Testis (tissue), 3 donors: ENCODE data around the gene LPP. TPM values are rescaled to one million over a fixed set of nuclear protein-coding genes. Genes with fewer than 3 reads are reported as not detected.

Experiments used
- DNase-seq: peaks from one replicate; pipeline ENCODE4 v3.0.0-alpha.2; 2019
- H3K27ac ChIP-seq, 2 donors: fragments of 200-600 bp; sonication (generic); one replicate each; pipeline ENCODE4 v1.5.1; 2019
- H3K27me3 ChIP-seq: fragments of 200-600 bp; sonication (generic); one replicate; pipeline ENCODE4 v1.5.1; 2019
- H3K36me3 ChIP-seq: fragments of 200-600 bp; sonication (generic); one replicate; pipeline ENCODE4 v1.5.1; 2017; ENCODE audit warnings: low read depth; ENCODE audit errors: missing control alignments
- H3K4me1 ChIP-seq: fragments of 200-600 bp; sonication (generic); one replicate; pipeline ENCODE4 v1.5.1; 2019
- H3K4me3 ChIP-seq, 2 donors: fragments of 200-600 bp; sonication (generic); one replicate each; pipeline ENCODE4 v1.5.1; 2017 to 2019
- H3K9me3 ChIP-seq: fragments of 200-600 bp; sonication (generic); one replicate; pipeline ENCODE4 v1.5.1; 2017
- POLR2A ChIP-seq: fragments of 450-650 bp; IDR thresholded peaks from one replicate; pipeline ENCODE4 v1.6.1; 2017; ENCODE audit warnings: antibody characterized with exemption, mild to moderate bottlenecking, moderate library complexity
- WGBS, 2 donors: methylation state at CpG; one replicate each; pipeline ENCODE4 v1.1.5; 2018; 5-methylcytosine and 5-hydroxymethylcytosine counted together
- intact Hi-C: fragments of 100-400 bp; cut with DNase I; formaldehyde crosslinking; loops from one replicate; pipeline ENCODE4 v1.15.1; 2023; ENCODE audit warnings: low total_unique reads
- polyA plus RNA-seq: library from polyadenylated mRNA; stranded (reverse); fragments of 350-450 nt; fragmentation: Illumina TruSeq; extraction: RNeasy Lipid Tissue Mini Kit (QIAGEN cat#74804); gene quantifications from one replicate; pipeline ENCODE4 v1.2.3, GENCODE V29; 2014; ENCODE audit warnings: low read depth, low replicate concordance; ENCODE audit not compliant: insufficient read depth
- total RNA-seq, 2 donors: library from RNA; depleted of rRNA; stranded (reverse); fragments of >200 nt; gene quantifications; one replicate each; pipeline ENCODE4 v1.2.3, GENCODE V29; 2016
- TF ChIP-seq, protein P1 (sequence below), 3 experiments: fragments of 450-650 bp in 2 of 3; fragments of 200-600 bp in 1 of 3; sonication (generic) in 1 of 3; IDR thresholded peaks; one replicate each; pipeline ENCODE4 v1.5.1; 2016 to 2019; ENCODE audit warnings: antibody characterized with exemption in 3 of 3, mild to moderate bottlenecking in 2 of 3, moderate library complexity in 1 of 3

LPP gene
- total and polyA plus RNA-seq, 3 donors from 2014 or later, result 89.9 to 135 (median 132) TPM

DNA sequence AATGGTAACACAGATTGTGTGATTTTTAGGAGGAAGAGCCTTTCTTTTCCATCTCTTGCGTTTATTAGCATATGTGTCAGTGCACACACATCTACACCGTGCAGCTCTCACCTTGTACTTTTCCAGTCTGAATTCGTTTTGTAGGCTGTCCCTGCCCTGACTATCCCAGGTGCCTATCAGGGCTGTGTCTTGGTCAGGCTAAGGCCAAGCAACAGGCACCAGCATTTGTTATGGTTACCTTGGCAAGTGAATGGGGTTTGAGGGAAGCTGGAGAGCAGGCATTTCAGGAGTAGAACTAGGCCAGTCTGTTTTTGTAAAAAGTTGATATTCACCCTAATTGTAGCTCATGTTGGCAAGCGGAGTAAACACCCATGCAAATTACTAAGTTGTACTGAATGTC, 528.4 kb downstream of the LPP start:
- no peak for TF ChIP-seq POLR2A
- TF ChIP-seq, protein P1, sequence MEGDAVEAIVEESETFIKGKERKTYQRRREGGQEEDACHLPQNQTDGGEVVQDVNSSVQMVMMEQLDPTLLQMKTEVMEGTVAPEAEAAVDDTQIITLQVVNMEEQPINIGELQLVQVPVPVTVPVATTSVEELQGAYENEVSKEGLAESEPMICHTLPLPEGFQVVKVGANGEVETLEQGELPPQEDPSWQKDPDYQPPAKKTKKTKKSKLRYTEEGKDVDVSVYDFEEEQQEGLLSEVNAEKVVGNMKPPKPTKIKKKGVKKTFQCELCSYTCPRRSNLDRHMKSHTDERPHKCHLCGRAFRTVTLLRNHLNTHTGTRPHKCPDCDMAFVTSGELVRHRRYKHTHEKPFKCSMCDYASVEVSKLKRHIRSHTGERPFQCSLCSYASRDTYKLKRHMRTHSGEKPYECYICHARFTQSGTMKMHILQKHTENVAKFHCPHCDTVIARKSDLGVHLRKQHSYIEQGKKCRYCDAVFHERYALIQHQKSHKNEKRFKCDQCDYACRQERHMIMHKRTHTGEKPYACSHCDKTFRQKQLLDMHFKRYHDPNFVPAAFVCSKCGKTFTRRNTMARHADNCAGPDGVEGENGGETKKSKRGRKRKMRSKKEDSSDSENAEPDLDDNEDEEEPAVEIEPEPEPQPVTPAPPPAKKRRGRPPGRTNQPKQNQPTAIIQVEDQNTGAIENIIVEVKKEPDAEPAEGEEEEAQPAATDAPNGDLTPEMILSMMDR (IDR thresholded peaks at IDR 0.05), result no peak
- Histone ChIP-seq H3K4me3 (no peak overlapping the region), H3K36me3 (no peaks in the 10 kb centered on the region), H3K27ac (no peak overlapping the region), H3K4me1 (peaks cover 4% of the 10 kb centered on the region), H3K27me3 (no peaks in the 10 kb centered on the region), H3K9me3 (no peaks in the 10 kb centered on the region)
- WGBS, 2 donors, result 93 to 96% methylated on average over 4 of the region's 4 CpGs
- DNase-seq, result no peak
- intact Hi-C loops, result no loop called here

DNA sequence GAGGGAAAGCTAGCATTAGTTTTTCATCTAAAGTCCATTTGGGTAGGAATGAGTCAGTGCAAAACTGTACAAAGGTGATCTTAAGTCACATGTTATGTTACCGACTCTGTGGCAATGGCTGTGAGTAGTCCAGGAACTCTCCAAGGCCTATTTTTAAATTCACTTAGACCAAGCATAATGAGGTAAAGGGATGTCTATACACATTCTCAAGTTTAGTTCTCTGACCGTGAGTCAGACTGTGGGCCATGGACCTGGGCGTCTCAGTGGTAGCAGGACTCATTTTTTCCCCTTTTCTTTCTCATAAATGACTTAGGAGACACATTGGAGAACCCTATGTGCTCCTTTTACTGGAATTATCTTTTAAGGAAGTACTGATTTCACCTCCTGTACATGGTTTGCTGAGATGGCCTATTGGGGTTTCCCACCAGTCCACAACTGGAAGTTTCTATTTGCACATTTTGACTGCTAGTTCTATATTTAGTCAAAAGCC, 529.1 kb downstream of the LPP start:
- no peaks in the 10 kb centered on the region for H3K27me3 ChIP-seq
- no peaks in the 10 kb centered on the region for H3K36me3 ChIP-seq
- intact Hi-C loops, result no loop called here
- peaks cover 4% of the 10 kb centered on the region for H3K4me1 ChIP-seq
- no peaks in the 10 kb centered on the region for H3K9me3 ChIP-seq
- DNase-seq, result no peak
- H3K4me3 ChIP-seq, result no peak overlapping the region
- WGBS, 2 donors, result 80 to 83% methylated on average over 3 of the region's 3 CpGs
- TF ChIP-seq POLR2A, result no peak
- TF ChIP-seq, protein P1 (IDR thresholded peaks at IDR 0.05), result no peak
- H3K27ac ChIP-seq, result no peak overlapping the region

DNA sequence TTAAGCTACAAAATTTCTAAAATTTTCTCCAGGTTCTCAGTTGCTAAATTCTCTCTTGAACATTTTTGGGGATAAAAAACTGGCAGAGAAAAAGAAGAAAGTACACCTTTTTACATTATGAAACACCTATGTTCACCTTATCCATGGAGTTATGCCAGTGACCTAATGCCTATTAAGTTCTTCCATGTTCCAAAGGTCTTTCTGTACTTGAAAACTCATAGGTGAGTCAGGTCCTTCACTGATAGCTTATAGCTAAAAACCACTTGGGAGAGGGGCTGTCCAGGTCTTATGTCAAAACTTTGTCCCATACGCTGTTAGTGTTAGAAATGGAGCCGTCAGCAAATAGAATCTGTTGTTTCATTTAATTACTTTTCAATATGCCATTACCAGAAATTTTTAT, 530.3 kb downstream of the LPP start:
- Histone ChIP-seq H3K9me3 (no peaks in the 10 kb centered on the region), H3K27me3 (no peaks in the 10 kb centered on the region), H3K36me3 (no peaks in the 10 kb centered on the region), H3K4me1 (peaks cover 4% of the 10 kb centered on the region), H3K4me3 (no peak overlapping the region), H3K27ac (no peak overlapping the region)
- DNase-seq, result no peak
- TF ChIP-seq, protein P1 (IDR thresholded peaks at IDR 0.05), result no peak
- TF ChIP-seq POLR2A, result no peak
- 93 to 99% methylated on average over 2 of the region's 2 CpGs for WGBS, 2 donors
- intact Hi-C loops, result no loop called here

DNA sequence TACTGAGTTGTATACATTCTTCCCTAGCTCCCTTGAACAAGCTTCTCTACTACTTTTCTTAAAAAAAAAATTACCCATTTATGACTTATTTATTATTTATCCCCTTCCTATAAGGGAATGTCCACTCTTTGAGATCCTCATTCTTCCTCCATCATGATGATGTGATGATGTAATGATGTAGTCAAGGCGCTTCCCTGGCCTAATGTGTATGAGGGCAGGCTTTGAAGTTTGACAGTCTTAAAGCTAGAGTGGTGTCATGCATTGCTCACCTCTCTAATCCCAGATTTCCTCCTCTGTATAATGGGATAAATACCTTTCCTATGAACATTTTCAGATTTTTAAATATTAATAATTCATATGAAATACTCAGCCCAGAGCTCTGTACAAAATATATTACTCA, 531.8 kb downstream of the LPP start:
- TF ChIP-seq, protein P1 (IDR thresholded peaks at IDR 0.05), result no peak
- no peak for TF ChIP-seq POLR2A
- WGBS, 2 donors, result 97 to 100% methylated on average over 1 of the region's 1 CpG
- H3K27ac ChIP-seq, result no peak overlapping the region
- H3K9me3 ChIP-seq, result no peaks in the 10 kb centered on the region
- H3K27me3 ChIP-seq, result no peaks in the 10 kb centered on the region
- intact Hi-C loops, result no loop called here
- no peak for DNase-seq
- no peaks in the 10 kb centered on the region for H3K36me3 ChIP-seq
- H3K4me1 ChIP-seq, result no peaks in the 10 kb centered on the region
- no peak overlapping the region for H3K4me3 ChIP-seq

DNA sequence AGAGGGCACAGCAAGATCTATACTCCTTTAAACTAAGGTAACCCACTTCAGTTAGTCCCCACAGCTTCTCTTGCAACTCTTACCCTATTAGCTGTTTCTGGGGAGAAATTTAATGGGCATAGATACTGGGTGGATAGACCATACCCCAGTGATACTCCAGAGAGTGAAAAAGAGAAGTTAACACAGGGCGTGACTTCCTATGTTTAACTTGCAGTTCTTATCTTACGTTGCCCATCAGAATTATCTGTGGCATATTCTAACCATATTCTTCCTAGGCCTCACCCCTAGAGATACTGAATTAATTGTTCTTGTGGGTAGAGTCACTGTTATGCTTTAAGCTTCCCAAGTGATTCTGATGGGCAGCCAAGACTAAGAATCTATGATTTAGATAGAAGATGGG, 532.4 kb downstream of the LPP start:
- intact Hi-C loops, result no loop called here
- Histone ChIP-seq H3K4me1 (no peaks in the 10 kb centered on the region), H3K27me3 (no peaks in the 10 kb centered on the region), H3K4me3 (no peak overlapping the region), H3K9me3 (no peaks in the 10 kb centered on the region), H3K27ac (no peak overlapping the region), H3K36me3 (no peaks in the 10 kb centered on the region)
- TF ChIP-seq POLR2A, result no peak
- TF ChIP-seq, protein P1 (IDR thresholded peaks at IDR 0.05), result no peak
- WGBS, 2 donors, result 83 to 100% methylated on average over 2 of the region's 2 CpGs
- DNase-seq, result no peak
